OCI-LY3 (cell line): ENCODE data around the gene TK1.

Experiments
- CTCF ChIP-seq: fragments of 200-600, 300-600 bp; sonication (generic); IDR thresholded peaks from 2 replicates; pipeline ENCODE4 v1.5.1; 2014; ENCODE audit warnings: antibody characterized with exemption, low read length, low read depth
- EZH2phosphoT487 ChIP-seq: fragments of 200-600 bp; shearing (Covaris generic); IDR thresholded peaks from 2 replicates; pipeline ENCODE4 v1.6.1; 2018; ENCODE audit warnings: antibody characterized with exemption, mixed run types, low read depth

- TF ChIP-seq CTCF: no peak
- TF ChIP-seq EZH2phosphoT487: no peak
Observed at GRCh38 chr17:78141437-78142118, 45.3 kb downstream of the TK1 start.
